Neural cell (in vitro differentiated cells): ENCODE data around the gene ADGRB3. TPM values are rescaled to one million over a fixed set of nuclear protein-coding genes. Genes with fewer than 3 reads are reported as not detected.

ENCODE experiments used
- H2AFZ ChIP-seq: fragments of 200-600, 300-800 bp; sonication (generic), shearing (Covaris generic); 2 replicates; pipeline ENCODE4 v1.6.0; 2014; ENCODE audit warnings: low read depth, mild to moderate bottlenecking, antibody characterized with exemption, low read length, moderate library complexity
- H3F3A ChIP-seq: fragments of 200-600 bp; shearing (Covaris generic); 2 replicates; pipeline ENCODE4 v1.6.1; 2016; ENCODE audit warnings: mild to moderate bottlenecking, moderate library complexity, mixed read lengths, antibody characterized with exemption, low read length; ENCODE audit not compliant: insufficient read depth, poor library complexity, severe bottlenecking
- H3K27ac ChIP-seq: fragments of 200-600, 300-800 bp; sonication (generic), shearing (Covaris generic); 2 replicates; pipeline ENCODE4 v1.5.1; 2014; ENCODE audit warnings: mild to moderate bottlenecking, low read length, moderate library complexity
- H3K27me3 ChIP-seq: fragments of 300-800, 200-600 bp; sonication (generic), shearing (Covaris generic); 2 replicates; pipeline ENCODE4 v1.6.0; 2014; ENCODE audit warnings: mild to moderate bottlenecking, low read depth, low read length, moderate library complexity; ENCODE audit not compliant: insufficient read depth
- H3K36me3 ChIP-seq: fragments of 300-800, 200-600 bp; sonication (generic), shearing (Covaris generic); 2 replicates; pipeline ENCODE4 v1.5.1; 2014; ENCODE audit warnings: mild to moderate bottlenecking, antibody characterized with exemption, low read length, moderate library complexity; ENCODE audit not compliant: insufficient read depth
- H3K4me2 ChIP-seq: fragments of 300-800, 200-600 bp; sonication (generic), shearing (Covaris generic); 2 replicates; pipeline ENCODE4 v1.6.0; 2014; ENCODE audit warnings: mild to moderate bottlenecking, low read length
- H3K4me3 ChIP-seq: fragments of 300-800, 200-600 bp; sonication (generic), shearing (Covaris generic); 2 replicates; pipeline ENCODE4 v1.5.1; 2014; ENCODE audit warnings: mild to moderate bottlenecking, low read length, moderate library complexity
- H3K79me2 ChIP-seq: fragments of 200-600 bp; shearing (Covaris generic); replicated peaks from 2 replicates; pipeline ENCODE4 v1.6.0; 2014; ENCODE audit warnings: mild to moderate bottlenecking, low read length, moderate library complexity; ENCODE audit not compliant: insufficient read depth
- H3K9ac ChIP-seq: fragments of 300-800, 200-600 bp; sonication (generic), shearing (Covaris generic); 2 replicates; pipeline ENCODE4 v1.6.1; 2016; ENCODE audit warnings: mild to moderate bottlenecking, low read length, mixed read lengths
- H3K9me2 ChIP-seq: fragments of 200-600 bp; shearing (Covaris generic); 2 replicates; pipeline ENCODE4 v1.6.1; 2016; ENCODE audit warnings: mild to moderate bottlenecking, low read length, mixed read lengths; ENCODE audit not compliant: insufficient read depth
- H3K9me3 ChIP-seq: fragments of 200-600, 300-800 bp; sonication (generic), shearing (Covaris generic); 2 replicates; pipeline ENCODE4 v1.6.1; 2016; ENCODE audit warnings: mild to moderate bottlenecking, mixed run types, low read length, moderate library complexity, mixed read lengths
- H4K20me1 ChIP-seq: fragments of 200-600 bp; shearing (Covaris generic); 2 replicates; pipeline ENCODE4 v1.6.1; 2016; ENCODE audit warnings: mild to moderate bottlenecking, mixed run types; ENCODE audit not compliant: insufficient read depth
- CTCF ChIP-seq: fragments of 450-650 bp; IDR thresholded peaks from 2 replicates; pipeline ENCODE4 v1.5.1; 2014; ENCODE audit warnings: antibody characterized with exemption, mild to moderate bottlenecking, moderate library complexity; ENCODE audit not compliant: poor library complexity, severe bottlenecking
- EP300 ChIP-seq: fragments of 450-650 bp; conservative IDR thresholded peaks from 2 replicates; pipeline ENCODE4 v1.6.1; 2014; ENCODE audit warnings: antibody characterized with exemption, mild to moderate bottlenecking, moderate library complexity; ENCODE audit not compliant: poor library complexity, severe bottlenecking
- EZH2 ChIP-seq: fragments of 200-600, 300-800 bp; shearing (Covaris generic), sonication (generic); IDR thresholded peaks from 2 replicates; pipeline ENCODE4 v1.6.1; 2014; ENCODE audit warnings: antibody characterized with exemption, low read length, borderline replicate concordance, mild to moderate bottlenecking; ENCODE audit not compliant: insufficient read depth, poor library complexity, severe bottlenecking
- MXI1 ChIP-seq: fragments of 450-650 bp; conservative IDR thresholded peaks from 2 replicates; pipeline ENCODE4 v1.6.1; 2014; ENCODE audit warnings: antibody characterized with exemption, mild to moderate bottlenecking; ENCODE audit not compliant: poor library complexity, severe bottlenecking
- POLR2AphosphoS5 ChIP-seq: IDR thresholded peaks from 2 replicates; pipeline ENCODE4 v1.6.1; 2012
- RAD21 ChIP-seq: fragments of 450-650 bp; conservative IDR thresholded peaks from 2 replicates; pipeline ENCODE4 v1.6.1; 2014; ENCODE audit warnings: antibody characterized with exemption, mild to moderate bottlenecking, moderate library complexity
- SMC3 ChIP-seq: fragments of 450-650 bp; conservative IDR thresholded peaks from 2 replicates; pipeline ENCODE4 v1.6.1; 2014; ENCODE audit warnings: antibody characterized with exemption, mild to moderate bottlenecking, moderate library complexity; ENCODE audit not compliant: poor library complexity
- TAF1 ChIP-seq: IDR thresholded peaks from 2 replicates; pipeline ENCODE4 v1.6.1; 2012; ENCODE audit warnings: low read depth
- polyA plus RNA-seq: library from polyadenylated mRNA; depleted of rRNA; stranded (reverse); fragments of >200 nt; gene quantifications from 2 replicates; pipeline ENCODE4 v1.2.3, GENCODE V29; 2014
- TF ChIP-seq, protein P1 (sequence below): IDR thresholded peaks from 2 replicates; pipeline ENCODE4 v1.6.1; 2012; ENCODE audit warnings: borderline replicate concordance

The ADGRB3 gene
- polyA plus RNA-seq, 1 donor from 2014 or later, result 66.5 TPM

GRCh38 chr6:69421269-69421668, 786.2 kb downstream of the ADGRB3 start:
- Histone ChIP-seq H3K27ac (peak overlapping the region; percentile 77), H3K4me3 (no peak overlapping the region), H2AFZ (no peak overlapping the region), H3K36me3 (no peaks in the 10 kb centered on the region), H3K27me3 (no peaks in the 10 kb centered on the region), H3K79me2 (no peaks in the 10 kb centered on the region), H4K20me1 (no peaks in the 10 kb centered on the region), H3K9ac (no peak overlapping the region), H3F3A (peaks cover 3% of the 10 kb centered on the region), H3K9me3 (no peaks in the 10 kb centered on the region), H3K9me2 (no peaks in the 10 kb centered on the region), H3K4me2 (no peak overlapping the region)
- TF ChIP-seq CTCF, result no peak
- no peak for TF ChIP-seq SMC3
- no peak for TF ChIP-seq POLR2AphosphoS5
- TF ChIP-seq, protein P1, sequence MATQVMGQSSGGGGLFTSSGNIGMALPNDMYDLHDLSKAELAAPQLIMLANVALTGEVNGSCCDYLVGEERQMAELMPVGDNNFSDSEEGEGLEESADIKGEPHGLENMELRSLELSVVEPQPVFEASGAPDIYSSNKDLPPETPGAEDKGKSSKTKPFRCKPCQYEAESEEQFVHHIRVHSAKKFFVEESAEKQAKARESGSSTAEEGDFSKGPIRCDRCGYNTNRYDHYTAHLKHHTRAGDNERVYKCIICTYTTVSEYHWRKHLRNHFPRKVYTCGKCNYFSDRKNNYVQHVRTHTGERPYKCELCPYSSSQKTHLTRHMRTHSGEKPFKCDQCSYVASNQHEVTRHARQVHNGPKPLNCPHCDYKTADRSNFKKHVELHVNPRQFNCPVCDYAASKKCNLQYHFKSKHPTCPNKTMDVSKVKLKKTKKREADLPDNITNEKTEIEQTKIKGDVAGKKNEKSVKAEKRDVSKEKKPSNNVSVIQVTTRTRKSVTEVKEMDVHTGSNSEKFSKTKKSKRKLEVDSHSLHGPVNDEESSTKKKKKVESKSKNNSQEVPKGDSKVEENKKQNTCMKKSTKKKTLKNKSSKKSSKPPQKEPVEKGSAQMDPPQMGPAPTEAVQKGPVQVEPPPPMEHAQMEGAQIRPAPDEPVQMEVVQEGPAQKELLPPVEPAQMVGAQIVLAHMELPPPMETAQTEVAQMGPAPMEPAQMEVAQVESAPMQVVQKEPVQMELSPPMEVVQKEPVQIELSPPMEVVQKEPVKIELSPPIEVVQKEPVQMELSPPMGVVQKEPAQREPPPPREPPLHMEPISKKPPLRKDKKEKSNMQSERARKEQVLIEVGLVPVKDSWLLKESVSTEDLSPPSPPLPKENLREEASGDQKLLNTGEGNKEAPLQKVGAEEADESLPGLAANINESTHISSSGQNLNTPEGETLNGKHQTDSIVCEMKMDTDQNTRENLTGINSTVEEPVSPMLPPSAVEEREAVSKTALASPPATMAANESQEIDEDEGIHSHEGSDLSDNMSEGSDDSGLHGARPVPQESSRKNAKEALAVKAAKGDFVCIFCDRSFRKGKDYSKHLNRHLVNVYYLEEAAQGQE, result no peak
- no peak for TF ChIP-seq MXI1
- no peak for TF ChIP-seq EZH2
- TF ChIP-seq RAD21, result no peak
- no peak for TF ChIP-seq TAF1
- no peak for TF ChIP-seq EP300

DNA sequence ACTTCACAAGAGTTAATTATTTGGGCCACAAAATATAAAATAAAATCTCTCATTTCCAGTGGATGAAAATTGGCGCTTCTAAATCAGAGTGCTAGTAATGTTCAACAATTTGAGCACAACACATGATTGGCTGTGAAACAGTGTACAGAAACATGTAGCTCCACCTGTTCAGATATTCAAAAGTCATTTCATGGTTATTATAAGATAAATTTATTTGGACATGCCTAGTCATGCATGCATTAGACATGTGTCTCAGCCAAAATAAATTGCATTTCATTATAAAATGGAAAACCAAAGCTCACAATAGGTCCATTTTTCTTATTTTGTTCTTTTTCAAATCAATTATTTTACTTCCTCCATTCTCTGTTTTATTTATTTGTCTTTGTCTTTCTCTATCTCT, 786.9 kb downstream of the ADGRB3 start:
- no peak for TF ChIP-seq SMC3
- TF ChIP-seq CTCF, result no peak
- no peak for TF ChIP-seq POLR2AphosphoS5
- TF ChIP-seq TAF1, result no peak
- no peak for TF ChIP-seq RAD21
- TF ChIP-seq, protein P1, result no peak
- no peak for TF ChIP-seq EZH2
- TF ChIP-seq MXI1, result no peak
- TF ChIP-seq EP300, result no peak
- no peaks in the 10 kb centered on the region for H4K20me1 ChIP-seq
- peak overlapping the region; percentile 13 for H3K9ac ChIP-seq
- H3K79me2 ChIP-seq, result no peaks in the 10 kb centered on the region
- H3K9me2 ChIP-seq, result no peaks in the 10 kb centered on the region
- no peaks in the 10 kb centered on the region for H3K9me3 ChIP-seq
- no peak overlapping the region for H2AFZ ChIP-seq
- H3K27me3 ChIP-seq, result no peaks in the 10 kb centered on the region
- peak overlapping the region; percentile 58 for H3K4me2 ChIP-seq
- H3F3A ChIP-seq, result peaks cover 3% of the 10 kb centered on the region
- peak overlapping the region; percentile 47 for H3K4me3 ChIP-seq
- H3K36me3 ChIP-seq, result no peaks in the 10 kb centered on the region
- H3K27ac ChIP-seq, result peak overlapping the region; percentile 77
